ENCODE measurements around the gene MEGF8. TPM values are rescaled to one million over a fixed set of nuclear protein-coding genes. Genes with fewer than 3 reads are reported as not detected.

MEGF8 gene
- total RNA-seq: 30.3 and 65.5 TPM in 2 replicates

GRCh38 chr19:42325308-42325895 is at the start of gene MEGF8:
Gene MEGF8, plus strand, starts transcription at chr19:42325635. Its CDS starts 609 bp downstream, at chr19:42326244.

GRCh38 chr19:42301646-42302203 is 23.7 kb upstream of the MEGF8 start, which contains the start of gene PRR19:
Gene PRR19, plus strand, starts transcription at chr19:42302132. Its CDS starts 7,453 bp downstream, at chr19:42309585.

GRCh38 chr19:42313096-42313839 is 12.2 kb upstream of the MEGF8 start, which contains the start of gene TMEM145:
Gene TMEM145, plus strand, starts transcription at chr19:42313309. Its CDS starts 68 bp downstream, at chr19:42313377.

GRCh38 chr19:42389899-42390298 is 64.5 kb downstream of the MEGF8 start, which contains the start of gene CNFN:
Gene CNFN, minus strand, starts transcription at chr19:42390297. Its CDS starts 1,260 bp downstream, at chr19:42389037.

GRCh38 chr19:42427313-42427712 is 101.9 kb downstream of the MEGF8 start, which contains the start of gene LIPE:
Gene LIPE, minus strand, starts transcription at chr19:42427388. Its CDS starts 239 bp downstream, at chr19:42427149.

Other genes starting within 250 kb of the MEGF8 start
- gene ZNF574, start 249.5 kb upstream of the MEGF8 start, total RNA-seq: 10.8 and 15.7 TPM in 2 replicates
- 0.17 TPM in 1 of 2 replicates, not detected in the other for gene POU2F2, start 193.2 kb upstream of the MEGF8 start, total RNA-seq
- gene DEDD2, start 108.0 kb upstream of the MEGF8 start, total RNA-seq: 19.2 and 22.0 TPM in 2 replicates
- gene ZNF526, start 105.3 kb upstream of the MEGF8 start, total RNA-seq: 9.7 and 12.7 TPM in 2 replicates
- 14.7 and 17.9 TPM in 2 replicates for gene GSK3A, start 83.0 kb upstream of the MEGF8 start, total RNA-seq
- gene ERF, start 70.5 kb upstream of the MEGF8 start, total RNA-seq: 26.0 and 31.9 TPM in 2 replicates
- gene CIC, start 56.4 kb upstream of the MEGF8 start, total RNA-seq: 43.5 and 44.0 TPM in 2 replicates
- gene PRR19, start 23.5 kb upstream of the MEGF8 start, total RNA-seq: 0.15 and 1.5 TPM in 2 replicates
- gene PAFAH1B3, start 23.0 kb upstream of the MEGF8 start, total RNA-seq: 14.9 and 46.7 TPM in 2 replicates
- 0.33 TPM in 1 of 2 replicates, not detected in the other for gene TMEM145, start 12.3 kb upstream of the MEGF8 start, total RNA-seq
- not detected in 2 replicates for gene CNFN, start 64.7 kb downstream of the MEGF8 start, total RNA-seq
- gene LIPE, start 101.8 kb downstream of the MEGF8 start, total RNA-seq: 2.2 and 2.9 TPM in 2 replicates
- gene CXCL17, start 117.3 kb downstream of the MEGF8 start, total RNA-seq: not detected in 2 replicates
- gene CEACAM1, start 202.8 kb downstream of the MEGF8 start, total RNA-seq: not detected in 2 replicates

Data from smooth muscle cell of trachea (primary cell).